CD8-positive, alpha-beta memory T cell (primary cell): Measurements from ENCODE around the gene PMAIP1. TPM values are rescaled to one million over a fixed set of nuclear protein-coding genes. Genes with fewer than 3 reads are reported as not detected.

Source experiments
- CTCF ChIA-PET: fragments of 350-600 bp; sonication (Branson Sonifier 250); formaldehyde crosslinking; loops from one replicate; lab custom pipeline; 2021; ENCODE audit warnings: antibody characterized with exemption; lab: Charles Lee
- POLR2A ChIA-PET: fragments of 350-600 bp; sonication (Branson Sonifier 250); formaldehyde crosslinking; loops from one replicate; lab custom pipeline; 2021; ENCODE audit warnings: antibody characterized with exemption; lab: Charles Lee
- DNase-seq, 5 donors: peaks; one replicate each; pipeline versions ENCODE4 v3.0.0 to v3.0.0-alpha.2; 2020 to 2022; ENCODE audit warnings: mixed read lengths in 1 of 5
- H3K27ac ChIP-seq: one replicate; pipeline ENCODE4 v1.7.0; 2013; ENCODE audit warnings: low read depth, mild to moderate bottlenecking, low read length, moderate library complexity
- H3K27me3 ChIP-seq: 2 replicates; pipeline ENCODE4 v1.7.0; 2013; ENCODE audit warnings: low read length, mild to moderate bottlenecking; ENCODE audit not compliant: insufficient read depth, poor library complexity, severe bottlenecking
- H3K36me3 ChIP-seq: 2 replicates; pipeline ENCODE4 v1.7.0; 2013; ENCODE audit warnings: mild to moderate bottlenecking, low read length, moderate library complexity; ENCODE audit not compliant: insufficient read depth
- H3K4me1 ChIP-seq: 2 replicates; pipeline ENCODE4 v1.7.0; 2013; ENCODE audit warnings: mild to moderate bottlenecking, low read length, moderate library complexity; ENCODE audit not compliant: insufficient read depth
- H3K4me3 ChIP-seq: 2 replicates; pipeline ENCODE4 v1.7.0; 2013; ENCODE audit warnings: mild to moderate bottlenecking, low read length
- H3K9me3 ChIP-seq: 2 replicates; pipeline ENCODE4 v1.7.0; 2013; ENCODE audit warnings: mild to moderate bottlenecking, low read length
- H3K27ac Mint-ChIP-seq, 8 donors: one replicate each; pipeline ENCODE4 v1.8.0; 2020 to 2021; ENCODE audit warnings: mixed read lengths in 8 of 8, mild to moderate bottlenecking in 6 of 8, inconsistent platforms in 3 of 8, moderate library complexity in 3 of 8
- H3K27me3 Mint-ChIP-seq, 2 donors: one replicate each; pipeline ENCODE4 v1.8.0; 2020 to 2021; ENCODE audit warnings: mixed read lengths in 2 of 2, mild to moderate bottlenecking in 1 of 2, moderate library complexity in 1 of 2
- H3K36me3 Mint-ChIP-seq, 3 donors: one replicate each; pipeline ENCODE4 v1.8.0; 2020 to 2021; ENCODE audit warnings: mixed read lengths in 3 of 3, inconsistent platforms in 1 of 3, mild to moderate bottlenecking in 1 of 3
- H3K4me1 Mint-ChIP-seq, 3 donors: one replicate each; pipeline ENCODE4 v1.8.0; 2020 to 2021; ENCODE audit warnings: mixed read lengths in 3 of 3, inconsistent platforms in 1 of 3, mild to moderate bottlenecking in 1 of 3
- H3K4me3 Mint-ChIP-seq, 7 donors: one replicate each; pipeline ENCODE4 v1.8.0; 2020 to 2021; ENCODE audit warnings: mixed read lengths in 7 of 7, mild to moderate bottlenecking in 6 of 7, moderate library complexity in 4 of 7, inconsistent platforms in 2 of 7
- H3K9me3 Mint-ChIP-seq, 5 donors: one replicate each; pipeline ENCODE4 v1.8.0; 2020 to 2022; ENCODE audit warnings: mixed read lengths in 5 of 5, mild to moderate bottlenecking in 3 of 5, moderate library complexity in 2 of 5, inconsistent platforms in 1 of 5
- polyA plus RNA-seq: library from polyadenylated mRNA; unstranded; fragments of 300-500 nt; fragmentation: Illumina TruSeq; gene quantifications from one replicate; pipeline ENCODE4 v1.2.3, GENCODE V29; 2021
- total RNA-seq, 2 experiments: library from RNA; stranded (reverse); gene quantifications; one replicate each; pipeline ENCODE4 v1.2.3, GENCODE V29; 2021

Gene PMAIP1
- total and polyA plus RNA-seq, 3 experiments from 2014 or later: 15.0 to 83.6 (median 82.8) TPM

DNA sequence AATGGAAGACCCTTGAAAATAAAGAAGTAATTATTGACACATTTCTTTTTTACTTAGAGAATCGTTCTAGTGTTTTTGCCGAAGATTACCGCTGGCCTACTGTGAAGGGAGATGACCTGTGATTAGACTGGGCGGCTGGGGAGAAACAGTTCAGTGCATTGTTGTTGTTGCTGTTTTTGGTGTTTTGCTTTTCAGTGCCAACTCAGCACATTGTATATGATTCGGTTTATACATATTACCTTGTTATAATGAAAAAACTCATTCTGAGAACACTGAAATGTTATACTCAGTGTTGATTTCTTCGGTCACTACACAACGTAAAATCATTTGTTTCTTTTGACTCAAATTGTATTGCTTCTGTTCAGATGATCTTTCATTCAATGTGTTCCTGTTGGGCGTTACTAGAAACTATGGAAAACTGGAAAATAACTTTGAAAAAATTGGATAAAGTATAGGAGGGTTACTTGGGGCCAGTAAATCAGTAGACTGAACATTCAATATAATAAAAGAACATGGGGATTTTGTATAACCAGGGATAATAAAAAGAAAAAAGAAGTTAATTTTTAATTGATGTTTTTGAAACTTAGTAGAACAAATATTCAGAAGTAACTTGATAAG is 3.3 kb downstream of the PMAIP1 start:
- no peak overlapping the region for H3K4me3 ChIP-seq
- ChIA-PET CTCF (no interaction called here), POLR2A (no interaction called here)
- H3K36me3 ChIP-seq: no peaks in the 10 kb centered on the region
- no peaks in the 10 kb centered on the region for H3K9me3 ChIP-seq
- H3K27ac ChIP-seq: no peak overlapping the region
- Mint-ChIP-seq H3K4me3 (peak overlapping the region in 3 of 7 donors; percentile 3 to 60 (median 25)), H3K36me3 (peaks cover 0 to 28% (median 0%) of the 10 kb centered on the region in 3 donors), H3K27ac (peak overlapping the region; percentile 54 to 98 (median 86)), H3K9me3 (no peaks in the 10 kb centered on the region), H3K4me1 (peaks cover 61 to 74% (median 71%) of the 10 kb centered on the region in 3 donors), H3K27me3 (no peaks in the 10 kb centered on the region)
- peaks cover 56% of the 10 kb centered on the region for H3K4me1 ChIP-seq
- no peak for DNase-seq
- no peaks in the 10 kb centered on the region for H3K27me3 ChIP-seq

DNA sequence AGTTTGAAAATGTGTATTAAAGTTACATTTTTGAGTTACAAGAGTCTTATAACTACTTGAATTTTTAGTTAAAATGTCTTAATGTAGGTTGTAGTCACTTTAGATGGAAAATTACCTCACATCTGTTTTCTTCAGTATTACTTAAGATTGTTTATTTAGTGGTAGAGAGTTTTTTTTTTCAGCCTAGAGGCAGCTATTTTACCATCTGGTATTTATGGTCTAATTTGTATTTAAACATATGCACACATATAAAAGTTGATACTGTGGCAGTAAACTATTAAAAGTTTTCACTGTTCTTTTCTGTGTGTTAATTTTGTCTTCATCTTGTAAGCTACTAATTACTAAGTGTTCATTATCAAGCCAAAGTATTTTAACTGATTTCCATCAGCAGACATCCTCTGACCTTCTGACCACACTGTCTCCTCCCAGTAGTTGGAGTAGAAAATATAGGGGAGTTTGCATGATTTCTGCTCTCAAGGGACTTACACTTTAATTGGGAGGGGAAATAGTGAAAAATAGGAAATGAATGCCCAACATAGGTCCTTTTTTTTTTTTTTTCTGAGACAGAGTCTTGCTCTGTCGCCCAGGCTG is 4.3 kb downstream of the PMAIP1 start:
- Mint-ChIP-seq H3K27me3 (no peaks in the 10 kb centered on the region), H3K4me1 (peaks cover 58 to 71% (median 68%) of the 10 kb centered on the region in 3 donors), H3K27ac (peak overlapping the region; percentile 75 to 98 (median 92)), H3K36me3 (peaks cover 0 to 28% (median 0%) of the 10 kb centered on the region in 3 donors), H3K4me3 (peak overlapping the region; percentile 37 to 82 (median 49)), H3K9me3 (no peaks in the 10 kb centered on the region)
- CTCF ChIA-PET: no interaction called here
- no peak for DNase-seq
- H3K27ac ChIP-seq: peak overlapping the region; percentile 44
- no peaks in the 10 kb centered on the region for H3K27me3 ChIP-seq
- no peak overlapping the region for H3K4me3 ChIP-seq
- POLR2A ChIA-PET: no interaction called here
- no peaks in the 10 kb centered on the region for H3K9me3 ChIP-seq
- H3K36me3 ChIP-seq: no peaks in the 10 kb centered on the region
- H3K4me1 ChIP-seq: peaks cover 52% of the 10 kb centered on the region

GRCh38 chr18:59905686-59906091 is 5.9 kb downstream of the PMAIP1 start:
- Histone ChIP-seq H3K4me3 (no peak overlapping the region), H3K4me1 (peaks cover 50% of the 10 kb centered on the region)
- no peak overlapping the region for H3K4me3 Mint-ChIP-seq

GRCh38 chr18:59906203-59906602 is 6.4 kb downstream of the PMAIP1 start:
- ChIA-PET POLR2A (no interaction called here), CTCF (no interaction called here)
- H3K4me3 Mint-ChIP-seq: no peak overlapping the region

More at GRCh38 chr18:59905686-59906091, 5.9 kb downstream of the PMAIP1 start:
- Mint-ChIP-seq H3K4me1 (peaks cover 54 to 70% (median 63%) of the 10 kb centered on the region in 3 donors), H3K27me3 (no peaks in the 10 kb centered on the region), H3K9me3 (no peaks in the 10 kb centered on the region), H3K27ac (peak overlapping the region in 5 of 8 donors; percentile 29 to 92 (median 75)), H3K36me3 (peaks cover 0 to 19% (median 0%) of the 10 kb centered on the region in 3 donors)
- no peaks in the 10 kb centered on the region for H3K27me3 ChIP-seq
- H3K27ac ChIP-seq: no peak overlapping the region
- no peaks in the 10 kb centered on the region for H3K9me3 ChIP-seq
- ChIA-PET CTCF (interaction anchor here (1.1 kb wide), 1 partner anchor 83 kb away, joined by 3 read pairs; no protein-coding TSS in a partner anchor), POLR2A (interaction anchor here (0.7 kb wide), 1 partner anchor 12 kb away, joined by 3 read pairs; no protein-coding TSS in a partner anchor)
- no peaks in the 10 kb centered on the region for H3K36me3 ChIP-seq
- no peak for DNase-seq

DNA sequence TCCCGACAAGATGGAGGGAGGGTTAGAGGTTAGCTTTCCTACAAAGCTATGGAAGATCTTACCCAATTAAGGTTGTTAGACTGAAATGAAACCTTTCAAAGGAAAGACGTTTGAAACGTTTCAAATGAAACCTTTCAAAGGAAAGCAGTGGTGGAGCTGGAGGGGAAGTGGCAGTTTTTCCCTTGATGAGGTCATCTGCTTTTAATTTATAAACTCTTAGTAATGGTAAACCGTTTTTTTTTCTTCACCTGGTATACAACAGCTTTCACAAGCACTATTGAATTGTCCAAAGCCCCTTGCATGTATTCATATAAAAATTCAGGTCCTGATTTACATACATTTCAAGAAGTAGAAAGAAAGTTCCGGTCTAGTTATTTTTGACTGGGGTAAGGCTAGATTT is 7.4 kb downstream of the PMAIP1 start:
- H3K27me3 Mint-ChIP-seq: no peaks in the 10 kb centered on the region
- H3K4me3 ChIP-seq: no peak overlapping the region
- peak overlapping the region in 1 of 7 donors; percentile 11 for H3K4me3 Mint-ChIP-seq
- CTCF ChIA-PET: no interaction called here
- no peak overlapping the region for H3K27ac ChIP-seq
- no peaks in the 10 kb centered on the region for H3K9me3 Mint-ChIP-seq
- no peaks in the 10 kb centered on the region for H3K9me3 ChIP-seq
- no peaks in the 10 kb centered on the region for H3K36me3 ChIP-seq
- peaks cover 36% of the 10 kb centered on the region for H3K4me1 ChIP-seq
- H3K27ac Mint-ChIP-seq: peak overlapping the region in 5 of 8 donors; percentile 11 to 62 (median 19)
- H3K4me1 Mint-ChIP-seq: peaks cover 41 to 55% (median 49%) of the 10 kb centered on the region in 3 donors
- POLR2A ChIA-PET: no interaction called here
- no peak for DNase-seq
- H3K36me3 Mint-ChIP-seq: peaks cover 0 to 15% (median 0%) of the 10 kb centered on the region in 3 donors
- H3K27me3 ChIP-seq: no peaks in the 10 kb centered on the region

More at GRCh38 chr18:59906203-59906602, 6.4 kb downstream of the PMAIP1 start:
- H3K27ac Mint-ChIP-seq: peak overlapping the region in 4 of 8 donors; percentile 11 to 57 (median 37)
- H3K9me3 Mint-ChIP-seq: no peaks in the 10 kb centered on the region
- Histone ChIP-seq H3K27me3 (no peaks in the 10 kb centered on the region), H3K9me3 (no peaks in the 10 kb centered on the region), H3K4me3 (no peak overlapping the region), H3K4me1 (peaks cover 46% of the 10 kb centered on the region), H3K27ac (no peak overlapping the region), H3K36me3 (no peaks in the 10 kb centered on the region)
- peaks cover 0 to 16% (median 0%) of the 10 kb centered on the region in 3 donors for H3K36me3 Mint-ChIP-seq
- H3K4me1 Mint-ChIP-seq: peaks cover 50 to 65% (median 59%) of the 10 kb centered on the region in 3 donors
- H3K27me3 Mint-ChIP-seq: no peaks in the 10 kb centered on the region
- DNase-seq: no peak

GRCh38 chr18:59907660-59908059 is 7.9 kb downstream of the PMAIP1 start:
- Mint-ChIP-seq H3K27ac (no peak overlapping the region), H3K4me3 (no peak overlapping the region), H3K36me3 (peaks cover 0 to 10% (median 0%) of the 10 kb centered on the region in 3 donors), H3K9me3 (no peaks in the 10 kb centered on the region), H3K27me3 (no peaks in the 10 kb centered on the region), H3K4me1 (peaks cover 36 to 50% (median 44%) of the 10 kb centered on the region in 3 donors)
- ChIA-PET CTCF (no interaction called here), POLR2A (no interaction called here)
- Histone ChIP-seq H3K27me3 (no peaks in the 10 kb centered on the region), H3K36me3 (no peaks in the 10 kb centered on the region), H3K4me1 (peaks cover 31% of the 10 kb centered on the region), H3K4me3 (no peak overlapping the region), H3K27ac (no peak overlapping the region), H3K9me3 (no peaks in the 10 kb centered on the region)
- DNase-seq: no peak

- CTCF ChIA-PET: no interaction called here
- Histone ChIP-seq H3K9me3 (no peaks in the 10 kb centered on the region), H3K4me1 (peaks cover 30% of the 10 kb centered on the region), H3K36me3 (no peaks in the 10 kb centered on the region), H3K27me3 (no peaks in the 10 kb centered on the region), H3K4me3 (no peak overlapping the region), H3K27ac (no peak overlapping the region)
- DNase-seq: no peak
- Mint-ChIP-seq H3K27ac (no peak overlapping the region), H3K4me1 (peaks cover 28 to 41% (median 37%) of the 10 kb centered on the region in 3 donors), H3K36me3 (peaks cover 0 to 3% (median 0%) of the 10 kb centered on the region in 3 donors), H3K9me3 (no peaks in the 10 kb centered on the region), H3K4me3 (no peak overlapping the region), H3K27me3 (no peaks in the 10 kb centered on the region)
- POLR2A ChIA-PET: no interaction called here
Observed at GRCh38 chr18:59908799-59909198, 9.0 kb downstream of the PMAIP1 start.
